ENCODE results near the gene PARD3.

GRCh38 chr10:34272316-34272715, 542.8 kb downstream of the PARD3 start:
- TF ChIP-seq SMC3 (IDR thresholded peaks at IDR 0.05; ENCODE audit: borderline replicate concordance, low read length) (no peak), PML (IDR thresholded peaks at IDR 0.05; ENCODE audit: low read length) (no peak), HDGF (IDR thresholded peaks at IDR 0.05) (no peak), POLR2A (IDR thresholded peaks at IDR 0.05; ENCODE audit: low read depth, low read length) (no peak), RAD21 (IDR thresholded peaks at IDR 0.05; ENCODE audit: insufficient read depth, low read depth, low read length) (no peak), SP1 (IDR thresholded peaks at IDR 0.05; ENCODE audit: low read depth, low read length) (no peak), HDAC2 (IDR thresholded peaks at IDR 0.05) (no peak), BCLAF1 (IDR thresholded peaks at IDR 0.05) (no peak), REST (IDR thresholded peaks at IDR 0.05; ENCODE audit: low read depth, low read length) (no peak), CBX3 (IDR thresholded peaks at IDR 0.05; ENCODE audit: borderline replicate concordance, low read depth) (no peak)

Data from GM12878 (cell line).